LHCN-M2 (cell line): ENCODE measurements around the gene PLEKHM3. TPM values are rescaled to one million over a fixed set of nuclear protein-coding genes. Genes with fewer than 3 reads are reported as not detected.
A peak's percentile ranks its signal among the peaks of the same experiment; 100 is the strongest.

Source experiments
- DNase-seq: peaks from one replicate; pipeline ENCODE4 v3.0.0-alpha.2; 2012; ENCODE audit warnings: low read depth
- total RNA-seq: library from RNA; depleted of rRNA; stranded (reverse); fragments of >200 nt; gene quantifications from 2 replicates; pipeline ENCODE4 v1.2.3, GENCODE V29; 2014

Gene PLEKHM3
- total RNA-seq, 1 experiment from 2014 or later = 7.5 TPM

DNA sequence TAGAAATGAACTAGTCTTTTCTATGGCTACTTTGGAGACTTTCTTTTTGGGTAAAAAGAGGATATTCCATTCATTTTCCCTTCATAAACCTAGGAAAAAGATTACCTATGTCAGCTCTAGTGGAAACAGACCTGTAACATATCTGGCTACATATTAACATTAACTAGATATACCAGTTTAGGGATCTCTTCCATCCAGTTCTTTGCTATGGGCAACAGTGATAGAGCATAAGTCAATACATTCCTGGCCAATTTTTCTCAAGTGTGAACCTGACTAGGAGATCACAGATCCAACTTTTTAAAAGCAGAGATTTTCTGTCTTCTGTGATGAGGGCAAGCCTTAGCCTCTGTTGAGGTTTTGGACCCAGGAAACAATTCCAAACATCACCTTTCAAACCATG lies 34.5 kb downstream of the PLEKHM3 start:
- DNase-seq = no peak

GRCh38 chr2:207988975-207989374 lies 36.4 kb downstream of the PLEKHM3 start:
- no peak for DNase-seq

DNA sequence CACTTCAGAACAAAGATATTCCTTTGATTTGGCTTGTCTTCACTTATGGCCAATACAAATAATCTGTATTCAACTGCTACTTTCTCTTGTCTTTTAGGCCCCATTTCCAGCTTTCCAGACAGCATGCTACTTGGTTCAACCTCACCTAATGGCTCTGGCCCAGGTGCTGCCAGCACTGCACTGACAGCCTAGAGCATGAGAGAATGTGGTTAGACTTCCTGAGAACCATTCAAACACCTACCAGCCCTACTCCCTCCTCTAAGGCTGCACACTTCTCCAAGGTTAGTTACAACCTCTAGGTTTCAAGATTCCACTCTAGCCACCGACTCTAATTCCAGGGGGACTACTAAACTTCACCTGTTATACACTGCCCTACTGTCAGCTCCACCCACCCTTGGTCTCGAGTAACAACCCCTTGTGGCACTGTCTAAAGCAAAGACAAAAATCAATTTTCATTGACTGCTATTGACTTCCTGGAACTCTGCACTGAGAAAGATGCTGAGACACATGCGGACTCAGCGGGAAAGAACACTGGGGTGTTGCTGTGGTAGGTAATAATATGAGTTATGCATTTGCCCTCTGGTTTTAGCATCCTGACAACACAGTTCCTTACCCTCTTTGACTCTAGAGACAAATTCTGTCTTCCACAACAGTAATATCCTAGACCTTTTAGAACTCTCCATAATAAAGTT lies 38.2 kb downstream of the PLEKHM3 start:
- DNase-seq = no peak

DNA sequence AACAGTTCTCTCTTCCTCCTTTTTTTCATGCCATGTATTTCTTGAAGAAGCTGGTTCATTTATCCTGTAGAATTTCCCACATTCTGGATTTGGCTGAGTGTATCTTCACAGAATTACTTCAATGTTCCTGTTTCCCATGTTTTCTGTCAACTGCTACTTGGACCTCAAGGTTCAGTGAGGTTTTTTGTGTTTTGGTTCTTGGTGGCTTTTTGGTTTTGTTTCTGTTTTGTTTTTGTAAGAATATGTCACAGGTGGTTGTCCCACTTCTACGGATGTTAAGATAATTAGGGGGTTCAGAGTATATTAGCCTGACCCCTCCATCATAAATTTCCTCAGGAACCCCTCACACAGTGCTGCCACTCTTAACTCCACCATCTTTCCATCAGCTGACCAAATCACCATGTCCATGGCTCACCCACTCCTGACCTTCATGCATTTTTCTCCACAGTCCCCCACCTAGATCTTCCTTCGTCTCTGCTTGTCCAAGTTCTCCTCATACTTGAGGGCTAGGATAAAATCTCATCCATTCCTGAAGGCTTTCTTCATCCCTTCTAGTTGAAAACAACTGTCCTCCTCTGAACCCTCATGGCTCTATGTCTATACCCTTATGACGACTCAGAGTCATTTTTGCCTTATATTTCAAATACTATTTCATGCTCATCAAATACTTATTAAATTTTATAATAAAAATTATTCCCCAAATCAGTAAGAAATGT lies 40.4 kb downstream of the PLEKHM3 start:
- no peak for DNase-seq

DNA sequence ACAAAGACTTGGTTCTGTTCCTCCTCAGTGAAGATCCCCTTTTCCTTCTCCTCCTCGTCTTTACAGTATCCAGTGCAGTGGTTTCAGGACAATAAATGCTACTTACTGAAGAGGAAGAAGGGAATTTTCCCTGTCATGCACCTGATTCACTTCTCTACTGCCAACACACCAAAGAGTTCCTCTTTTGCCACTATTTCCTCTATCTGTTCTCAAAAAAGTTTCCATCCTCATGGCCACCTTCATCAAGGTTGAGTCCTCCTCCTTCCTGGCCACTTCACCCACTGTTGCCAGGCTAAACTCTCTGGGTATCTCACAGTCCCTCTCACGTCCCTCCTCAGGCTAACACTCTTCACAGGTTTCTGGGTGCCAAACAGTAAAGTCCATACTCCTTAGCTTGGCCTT lies 41.7 kb downstream of the PLEKHM3 start:
- no peak for DNase-seq

- no peak for DNase-seq
Measured at GRCh38 chr2:207978177-207978948, 47.0 kb downstream of the PLEKHM3 start.

GRCh38 chr2:207975921-207976320 lies 49.4 kb downstream of the PLEKHM3 start:
- no peak for DNase-seq

DNA sequence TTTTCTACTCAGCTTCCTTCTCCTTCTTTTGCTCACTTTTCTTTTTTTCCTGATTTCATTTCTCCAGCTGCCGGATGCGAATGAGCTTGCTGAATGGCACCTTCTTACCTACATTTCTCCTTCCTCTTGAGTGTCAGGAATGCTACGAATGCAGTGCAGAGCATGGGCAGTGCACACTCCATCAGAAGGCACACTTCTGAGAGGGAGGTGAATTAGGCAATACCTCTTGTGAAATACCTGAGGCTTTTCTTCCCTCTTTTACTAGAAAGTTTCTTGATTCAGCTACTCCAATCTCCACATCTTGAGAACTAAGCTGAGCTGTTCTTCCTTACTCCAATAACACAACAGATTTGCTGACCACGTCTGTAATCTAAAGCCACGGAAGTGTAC lies 51.1 kb downstream of the PLEKHM3 start:
- no peak for DNase-seq

DNA sequence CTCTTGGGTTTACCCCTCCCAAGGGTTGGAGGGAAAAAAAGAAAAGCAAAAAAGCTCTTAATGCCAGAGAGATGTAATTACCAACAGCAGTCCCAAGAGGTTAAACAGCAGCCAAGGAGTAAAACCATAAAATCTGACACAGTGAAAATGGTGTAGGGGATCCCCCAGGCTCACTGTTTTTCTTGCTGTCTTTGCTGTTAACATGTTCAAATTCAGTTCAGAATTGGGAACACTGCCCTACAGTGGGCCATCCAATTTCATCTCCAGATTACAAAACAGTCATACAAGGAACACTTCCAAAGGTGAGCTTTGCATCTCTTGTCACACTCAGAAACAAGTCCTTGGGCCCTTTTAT lies 54.5 kb downstream of the PLEKHM3 start:
- no peak for DNase-seq

GRCh38 chr2:207970147-207970825 lies 55.0 kb downstream of the PLEKHM3 start:
- no peak for DNase-seq

- DNase-seq = no peak
Measured at GRCh38 chr2:207969249-207969648, 56.1 kb downstream of the PLEKHM3 start.

GRCh38 chr2:207967121-207967520 lies 58.2 kb downstream of the PLEKHM3 start:
- no peak for DNase-seq

- no peak for DNase-seq
Measured at GRCh38 chr2:207960911-207961310, 64.4 kb downstream of the PLEKHM3 start.

DNA sequence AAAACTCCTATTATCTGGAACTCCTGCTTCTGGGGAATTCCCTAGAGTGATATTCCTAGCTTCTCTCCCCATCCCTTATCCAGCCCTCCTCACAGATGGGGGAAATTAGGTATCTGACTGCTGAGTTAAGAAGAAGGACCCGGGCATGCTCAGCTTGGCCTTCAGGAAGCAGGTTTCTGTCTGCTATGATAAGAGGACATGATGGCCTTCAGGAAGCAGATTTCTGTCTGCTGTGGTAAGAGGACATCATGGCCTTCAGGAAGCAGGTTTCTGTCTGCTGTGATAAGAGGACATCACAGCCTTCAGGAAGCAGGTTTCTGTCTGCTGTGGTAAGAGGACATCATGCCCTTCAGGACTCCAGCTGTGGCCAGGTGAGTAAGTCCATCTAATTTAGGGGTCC lies 65.2 kb downstream of the PLEKHM3 start:
- no peak for DNase-seq

GRCh38 chr2:207956771-207957170 lies 68.6 kb downstream of the PLEKHM3 start:
- peak; percentile 3 for DNase-seq

DNA sequence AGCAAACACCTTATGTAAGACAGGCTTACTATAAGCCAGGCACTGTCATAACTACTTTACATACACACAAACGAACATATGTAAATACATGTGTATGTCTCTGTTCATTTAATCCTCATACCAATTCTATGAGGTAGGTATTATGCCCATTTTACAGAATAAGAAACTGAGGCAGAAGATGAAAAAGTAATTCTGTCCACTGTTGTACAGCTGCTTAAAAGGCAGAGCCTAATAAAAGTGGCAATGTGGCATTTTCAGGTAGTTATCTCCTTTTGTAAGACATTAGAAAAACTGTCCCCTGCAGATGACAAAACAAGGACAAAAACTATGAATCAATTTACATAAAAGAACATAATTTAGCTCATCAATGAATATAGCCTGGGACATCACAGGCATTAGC lies 69.9 kb downstream of the PLEKHM3 start:
- DNase-seq = no peak

- peak; percentile 5 for DNase-seq
Measured at GRCh38 chr2:207953354-207953753, 72.0 kb downstream of the PLEKHM3 start.

- no peak for DNase-seq
Measured at GRCh38 chr2:207952564-207953345, 72.6 kb downstream of the PLEKHM3 start.

DNA sequence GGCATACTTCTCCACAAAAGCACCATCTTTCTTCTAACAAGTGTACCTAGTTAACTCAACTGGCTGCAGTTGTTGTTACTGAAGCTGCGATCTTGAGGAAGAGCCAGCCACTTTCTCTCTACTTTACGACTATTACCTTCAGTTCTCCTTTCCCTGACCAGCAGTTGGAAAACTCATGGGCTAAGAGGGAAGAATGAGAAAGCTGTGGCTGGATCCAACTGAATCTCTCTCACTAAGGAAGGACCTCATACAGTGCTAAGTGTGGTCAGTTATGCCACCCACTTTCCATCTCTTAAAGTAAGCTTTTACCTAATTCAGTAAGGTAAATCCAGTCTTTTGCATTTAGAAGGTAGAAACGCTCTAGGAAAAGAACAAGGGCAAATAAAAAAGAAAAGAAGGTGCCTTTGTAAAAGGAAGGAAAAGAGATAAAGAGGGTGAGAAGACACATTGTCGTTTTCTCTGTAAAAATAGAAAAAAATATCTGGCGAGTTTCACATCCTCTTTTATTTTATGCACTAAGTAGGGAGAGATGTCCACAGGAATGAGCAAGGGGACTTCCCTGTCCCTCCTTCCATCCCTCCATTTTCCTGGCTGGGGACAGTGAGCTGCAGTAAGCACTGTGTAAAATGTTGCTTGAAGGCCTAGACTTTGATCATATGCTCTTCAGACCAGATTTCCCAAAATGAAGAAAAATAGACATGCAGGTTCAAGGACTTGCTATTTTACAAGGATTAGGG lies 73.4 kb downstream of the PLEKHM3 start:
- no peak for DNase-seq

DNA sequence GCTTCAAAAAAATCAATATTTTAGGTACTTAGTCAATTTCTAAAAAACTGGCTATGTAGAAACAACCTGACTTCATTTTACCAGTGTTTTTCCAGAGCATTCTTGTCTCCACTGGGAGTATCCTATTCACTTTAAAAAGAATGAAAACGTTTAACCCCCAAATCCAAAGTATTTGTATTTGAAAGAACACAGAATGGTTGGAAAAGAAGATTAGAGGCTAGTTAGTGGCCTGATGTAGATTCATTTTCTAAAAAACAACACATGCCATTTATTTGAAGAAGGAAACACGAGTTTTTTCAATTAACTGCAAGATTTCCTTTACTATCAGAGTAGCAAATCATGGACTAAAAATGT lies 74.6 kb downstream of the PLEKHM3 start:
- no peak for DNase-seq
